ENCODE data around the gene CPNE5. TPM values are rescaled to one million over a fixed set of nuclear protein-coding genes. Genes with fewer than 3 reads are reported as not detected.

The CPNE5 gene
- total and polyA plus RNA-seq, 2 of the 4 experiments (the other 2 are of a cell fraction), result 0.07 TPM; not detected in 1

DNA sequence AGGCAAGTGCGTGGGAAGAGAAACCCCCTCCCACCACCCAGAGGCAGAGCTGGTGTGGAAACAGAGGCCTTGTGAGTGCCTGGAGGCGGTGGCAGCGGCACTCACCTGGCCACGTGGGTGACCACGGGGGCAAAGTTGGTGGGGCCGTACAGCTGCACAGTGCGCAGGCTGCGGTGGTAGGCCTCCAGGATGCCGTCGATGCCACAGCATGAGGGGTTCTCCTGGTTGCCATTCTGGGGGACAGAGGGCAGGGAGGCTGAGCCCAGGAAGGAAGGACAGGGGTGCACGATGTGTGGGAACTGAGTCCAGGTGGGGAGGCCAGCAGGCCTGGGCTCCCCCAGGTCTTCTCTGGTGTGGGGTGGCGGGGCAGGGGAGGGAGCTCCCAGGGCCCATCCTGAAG lies 94.0 kb downstream of the CPNE5 start:
- Histone ChIP-seq H3K4me2 (ENCODE audit: low read depth, low read length) (no peak overlapping the region), H4K20me1 (ENCODE audit: insufficient read depth, low read length) (no peaks in the 10 kb centered on the region), H4K5ac (ENCODE audit: low read depth, low read length) (no peak overlapping the region), H3K27me3 (ENCODE audit: control insufficient read depth, insufficient read depth, low read length) (peaks cover 34% of the 10 kb centered on the region), H3K14ac (replicated peaks; ENCODE audit: low read depth, low read length) (no peak overlapping the region), H2AFZ (replicated peaks; ENCODE audit: low read length, poor library complexity) (no peak overlapping the region), H2BK120ac (ENCODE audit: low read depth, low read length) (no peak overlapping the region), H3K79me1 (ENCODE audit: low read depth in 1 of 2, low read length in 2 of 2) (no peaks in the 10 kb centered on the region), H3K9me3 (ENCODE audit: control insufficient read depth, insufficient read depth, low read length) (peaks cover 18% of the 10 kb centered on the region), H3K9ac (ENCODE audit: low read depth, low read length) (no peak overlapping the region), H2AK9ac (replicated peaks; ENCODE audit: low read depth, low read length, poor library complexity) (no peak overlapping the region), H3K36me3 (ENCODE audit: control insufficient read depth, insufficient read depth, low read length) (no peaks in the 10 kb centered on the region), H3K23ac (ENCODE audit: low read depth, low read length) (no peak overlapping the region), H2BK5ac (ENCODE audit: low read depth, low read length, poor library complexity, severe bottlenecking) (no peak overlapping the region), H4K91ac (ENCODE audit: insufficient read depth, low read depth, low read length) (no peak overlapping the region), H3K4me3 (ENCODE audit: insufficient read depth, low read depth, low read length) (no peak overlapping the region), H3K9me1 (ENCODE audit: insufficient read depth, low read length) (no peaks in the 10 kb centered on the region), H2BK15ac (ENCODE audit: low read depth, low read length) (no peak overlapping the region), H3K4me1 (ENCODE audit: control insufficient read depth, insufficient read depth, low read length) (no peaks in the 10 kb centered on the region), H3K56ac (ENCODE audit: extremely low read depth, insufficient read depth, low read length) (no peak overlapping the region), H2BK20ac (ENCODE audit: low read depth, low read length) (no peak overlapping the region), H3K27ac (ENCODE audit: insufficient read depth, low read length) (no peak overlapping the region), H4K8ac (ENCODE audit: low read depth in 2 of 2, low read length in 2 of 2) (no peak overlapping the region), H3K4ac (ENCODE audit: low read depth, low read length) (no peak overlapping the region), H3K18ac (ENCODE audit: low read depth, low read length) (no peak overlapping the region), H2AK5ac (ENCODE audit: low read depth, low read length) (no peak overlapping the region)
- no TSS peak for BruUV-seq (replicated peaks)
- DNase-seq (no peak), ATAC-seq (ENCODE audit: low read depth) (no peak)
- dilution Hi-C loops (cut with HindIII; ENCODE audit: low sequenced_read_pairs, unreplicated experiment) (no loop called here), intact Hi-C loops (cut with micrococcal nuclease) (no loop called here), in situ Hi-C loops (cut with MboI; ENCODE audit: low sequenced_read_pairs) (no loop called here)
- CTCF ChIA-PET, result interaction anchor here (1.0 kb wide), 1 partner anchor 9 kb away, joined by 3 read pairs; no protein-coding TSS in a partner anchor
- POLR2A ChIA-PET (ENCODE audit: unreplicated experiment), result no interaction called here
- WGBS, 2 experiments (ENCODE audit: extremely low coverage in 2 of 2, insufficient read length in 1 of 2), result 90% methylated on average over 8 of the region's 12 CpGs; no CpG with 5 or more reads in 1 of the 2 experiments
- TF ChIP-seq MXI1 (IDR thresholded peaks at IDR 0.05; ENCODE audit: borderline replicate concordance, low read depth, low read length), result no peak
- TF ChIP-seq RAD21 (IDR thresholded peaks at IDR 0.05; ENCODE audit: low read length), result no peak
- TF ChIP-seq RCOR1 (IDR thresholded peaks at IDR 0.05; ENCODE audit: insufficient replicate concordance, low read length), result no peak
- no peak for TF ChIP-seq FOS (IDR thresholded peaks at IDR 0.05; ENCODE audit: low read depth, low read length)
